ENCODE results near the gene NPTN.

DNA sequence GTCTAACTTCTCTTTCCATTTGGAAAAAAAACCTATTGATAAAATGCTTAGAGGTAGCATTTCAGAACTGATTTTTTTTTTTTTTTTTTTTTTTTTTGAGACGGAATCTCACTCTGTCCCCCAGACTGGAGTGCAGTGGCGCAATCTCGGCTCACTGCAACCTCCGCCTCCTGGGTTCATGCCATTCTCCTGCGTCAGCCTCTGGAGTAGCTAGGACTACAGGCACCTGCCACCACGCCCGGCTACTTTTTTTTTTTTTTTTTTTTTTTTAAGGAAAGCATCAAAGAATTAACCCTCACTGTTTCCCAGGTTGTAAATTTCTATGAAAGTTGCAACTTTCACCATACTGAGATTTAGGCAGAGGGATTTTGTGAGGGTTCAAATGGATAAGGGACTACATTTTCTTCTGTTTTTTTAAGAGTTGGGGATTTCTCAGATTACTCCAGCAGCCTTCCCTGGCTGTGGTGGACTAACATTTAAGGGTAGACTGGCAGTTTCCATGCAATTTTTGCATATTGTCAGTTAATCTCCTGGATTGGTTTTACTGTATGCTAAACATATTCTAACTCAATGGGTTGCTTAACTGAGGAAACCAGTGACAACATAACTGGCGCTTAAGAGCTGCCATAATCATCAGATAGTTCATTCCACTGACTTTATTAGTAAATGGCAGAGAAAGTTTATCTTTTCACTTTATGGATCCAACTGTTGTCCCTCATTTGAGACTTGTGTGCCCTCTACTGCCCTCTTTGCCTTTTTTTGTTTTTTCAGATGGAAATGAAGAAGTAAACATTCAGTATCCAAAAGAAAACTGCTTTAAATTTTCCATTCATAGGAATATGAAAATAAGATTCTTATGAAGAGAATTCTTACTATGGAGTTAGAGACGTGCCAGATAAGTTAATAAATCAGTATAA, 93.7 kb downstream of the NPTN start:
- TF ChIP-seq FOSL1 (IDR thresholded peaks at IDR 0.05; ENCODE audit: low read depth), result no peak
- TF ChIP-seq, protein P1, sequence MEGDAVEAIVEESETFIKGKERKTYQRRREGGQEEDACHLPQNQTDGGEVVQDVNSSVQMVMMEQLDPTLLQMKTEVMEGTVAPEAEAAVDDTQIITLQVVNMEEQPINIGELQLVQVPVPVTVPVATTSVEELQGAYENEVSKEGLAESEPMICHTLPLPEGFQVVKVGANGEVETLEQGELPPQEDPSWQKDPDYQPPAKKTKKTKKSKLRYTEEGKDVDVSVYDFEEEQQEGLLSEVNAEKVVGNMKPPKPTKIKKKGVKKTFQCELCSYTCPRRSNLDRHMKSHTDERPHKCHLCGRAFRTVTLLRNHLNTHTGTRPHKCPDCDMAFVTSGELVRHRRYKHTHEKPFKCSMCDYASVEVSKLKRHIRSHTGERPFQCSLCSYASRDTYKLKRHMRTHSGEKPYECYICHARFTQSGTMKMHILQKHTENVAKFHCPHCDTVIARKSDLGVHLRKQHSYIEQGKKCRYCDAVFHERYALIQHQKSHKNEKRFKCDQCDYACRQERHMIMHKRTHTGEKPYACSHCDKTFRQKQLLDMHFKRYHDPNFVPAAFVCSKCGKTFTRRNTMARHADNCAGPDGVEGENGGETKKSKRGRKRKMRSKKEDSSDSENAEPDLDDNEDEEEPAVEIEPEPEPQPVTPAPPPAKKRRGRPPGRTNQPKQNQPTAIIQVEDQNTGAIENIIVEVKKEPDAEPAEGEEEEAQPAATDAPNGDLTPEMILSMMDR (IDR thresholded peaks at IDR 0.05 in 2 of 3, conservative IDR thresholded peaks at IDR 0.05 in 1 of 3; ENCODE audit: borderline replicate concordance in 1 of 3, insufficient read depth in 1 of 3, low read depth in 2 of 3, low read length in 2 of 3), result no peak
- TF ChIP-seq, protein P2, sequence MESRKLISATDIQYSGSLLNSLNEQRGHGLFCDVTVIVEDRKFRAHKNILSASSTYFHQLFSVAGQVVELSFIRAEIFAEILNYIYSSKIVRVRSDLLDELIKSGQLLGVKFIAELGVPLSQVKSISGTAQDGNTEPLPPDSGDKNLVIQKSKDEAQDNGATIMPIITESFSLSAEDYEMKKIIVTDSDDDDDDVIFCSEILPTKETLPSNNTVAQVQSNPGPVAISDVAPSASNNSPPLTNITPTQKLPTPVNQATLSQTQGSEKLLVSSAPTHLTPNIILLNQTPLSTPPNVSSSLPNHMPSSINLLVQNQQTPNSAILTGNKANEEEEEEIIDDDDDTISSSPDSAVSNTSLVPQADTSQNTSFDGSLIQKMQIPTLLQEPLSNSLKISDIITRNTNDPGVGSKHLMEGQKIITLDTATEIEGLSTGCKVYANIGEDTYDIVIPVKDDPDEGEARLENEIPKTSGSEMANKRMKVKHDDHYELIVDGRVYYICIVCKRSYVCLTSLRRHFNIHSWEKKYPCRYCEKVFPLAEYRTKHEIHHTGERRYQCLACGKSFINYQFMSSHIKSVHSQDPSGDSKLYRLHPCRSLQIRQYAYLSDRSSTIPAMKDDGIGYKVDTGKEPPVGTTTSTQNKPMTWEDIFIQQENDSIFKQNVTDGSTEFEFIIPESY (IDR thresholded peaks at IDR 0.05; ENCODE audit: extremely low read depth, insufficient replicate concordance, low read length), result no peak

Data from HCT116 (cell line).